Measurements from ENCODE around the gene ACAD9.
"Not testable (repeated sequence)": the region's sequence is repeated elsewhere in the genome, so short reads cannot be mapped to it uniquely, and the experiment has no call there.

The ACAD9 gene

DNA sequence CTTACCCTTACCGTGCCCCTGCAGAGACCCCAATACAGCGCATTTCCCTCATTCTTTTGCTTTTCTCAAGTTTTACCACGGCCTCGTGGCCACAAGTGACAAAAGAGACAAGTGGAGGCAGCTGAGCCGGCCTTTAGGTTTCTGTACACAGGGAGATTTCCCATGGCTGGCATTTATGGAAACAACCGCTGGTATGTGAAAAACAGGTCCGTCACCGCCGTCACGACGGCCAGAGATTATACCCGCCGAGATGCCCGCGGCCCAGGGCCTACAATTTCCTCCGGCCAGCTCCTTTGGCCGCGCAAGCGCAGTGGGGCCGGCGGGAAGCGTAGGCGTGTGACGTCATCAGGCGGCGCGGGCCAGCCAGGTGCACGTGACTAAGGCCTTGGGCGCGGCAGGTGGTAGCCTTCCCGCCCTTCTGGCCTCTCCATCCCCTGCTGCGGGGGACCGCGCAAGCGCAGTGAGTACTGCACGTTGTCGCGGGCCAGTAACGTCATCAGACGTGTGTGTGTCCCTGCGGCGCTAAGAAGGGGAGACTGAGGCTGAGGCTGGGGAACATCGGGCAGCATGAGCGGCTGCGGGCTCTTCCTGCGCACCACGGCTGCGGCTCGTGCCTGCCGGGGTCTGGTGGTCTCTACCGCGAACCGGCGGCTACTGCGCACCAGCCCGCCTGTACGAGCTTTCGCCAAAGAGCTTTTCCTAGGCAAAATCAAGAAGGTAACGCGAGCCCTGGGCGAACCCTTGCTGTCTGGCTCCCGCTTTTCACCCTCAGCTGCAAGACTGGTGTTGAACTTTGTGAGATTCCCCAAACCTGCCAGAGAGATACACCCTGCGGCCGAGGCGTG lies at the start of gene ACAD9:
TSS of gene ACAD9 (plus strand) at position 496 of the 845 bp plus-strand sequence. CDS start at position 568, 72 bp downstream.
- peak; percentile 41 for FAIRE-seq

DNA sequence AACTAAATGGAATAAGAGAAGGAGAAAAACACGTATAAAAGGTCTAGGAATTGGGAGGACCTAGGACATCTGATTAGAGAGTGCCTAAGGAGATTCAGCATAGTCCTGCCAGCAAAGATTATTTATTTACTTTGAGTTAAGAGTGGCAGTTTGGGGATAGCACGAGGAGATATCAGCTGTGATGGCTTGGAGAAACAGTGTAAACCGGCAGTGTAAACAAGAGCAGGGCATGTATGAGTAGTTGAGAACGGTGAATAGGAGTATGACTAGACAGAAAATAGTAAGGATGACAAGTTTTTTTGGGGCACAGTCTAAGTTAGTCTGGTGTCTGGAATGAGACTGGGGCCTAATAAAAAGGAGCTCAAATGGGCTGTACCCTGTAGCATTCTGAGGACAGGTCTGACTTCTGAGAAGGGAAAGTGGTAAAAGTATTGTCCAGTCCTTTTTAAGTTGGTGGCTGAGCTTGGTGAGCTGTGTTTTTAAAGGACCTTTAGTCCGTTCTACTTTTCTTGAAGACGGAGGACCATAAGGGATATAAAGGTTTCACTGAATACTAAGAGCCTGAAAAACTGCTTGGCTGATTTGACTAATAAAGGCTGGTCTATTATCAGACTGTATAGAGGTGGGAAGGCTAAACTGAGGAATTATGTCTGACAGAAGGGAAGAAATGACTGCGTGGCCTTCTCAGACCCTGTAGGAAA lies 49.3 kb upstream of the ACAD9 start:
- FAIRE-seq: not testable (repeated sequence)

DNA sequence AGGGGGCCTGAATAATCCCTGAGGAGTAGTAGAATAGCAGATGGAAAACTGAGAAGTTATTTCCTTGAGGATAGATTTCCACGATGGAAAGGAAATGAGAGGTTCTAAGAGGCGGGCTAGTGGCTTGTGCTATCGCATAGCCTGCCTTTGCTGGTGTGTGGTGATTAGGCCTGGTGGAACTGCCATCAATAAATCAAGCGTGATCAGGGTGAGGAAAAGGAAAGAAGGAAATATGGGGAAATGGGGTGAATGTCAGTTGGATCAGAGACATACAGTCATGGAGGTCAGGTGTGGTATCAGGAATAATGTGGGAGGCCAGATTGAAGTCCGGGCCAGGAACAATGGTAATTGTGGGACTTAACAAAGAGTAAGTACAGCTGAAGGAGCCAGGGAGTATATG lies 48.7 kb upstream of the ACAD9 start:
- not testable (repeated sequence) for FAIRE-seq

DNA sequence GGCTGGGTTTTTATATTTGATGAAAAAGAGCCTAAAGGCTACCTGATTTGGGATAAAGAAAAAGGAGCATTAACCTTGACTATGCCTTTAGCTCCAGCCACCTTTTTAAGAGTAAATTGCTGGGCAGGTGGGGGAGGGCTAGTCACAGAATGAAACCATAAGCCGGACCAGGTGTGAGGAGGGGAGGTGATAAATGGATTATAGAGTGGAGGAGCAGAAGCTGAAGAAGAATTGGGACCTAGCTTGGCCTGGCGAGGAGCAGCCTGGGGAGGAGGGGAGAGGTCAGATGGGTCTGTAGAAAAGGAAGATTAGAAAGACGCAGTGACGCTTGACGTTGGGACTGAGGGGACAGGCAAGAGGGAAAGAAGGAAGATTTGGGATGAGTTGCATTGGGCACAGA lies 46.4 kb upstream of the ACAD9 start:
- FAIRE-seq: not testable (repeated sequence)

DNA sequence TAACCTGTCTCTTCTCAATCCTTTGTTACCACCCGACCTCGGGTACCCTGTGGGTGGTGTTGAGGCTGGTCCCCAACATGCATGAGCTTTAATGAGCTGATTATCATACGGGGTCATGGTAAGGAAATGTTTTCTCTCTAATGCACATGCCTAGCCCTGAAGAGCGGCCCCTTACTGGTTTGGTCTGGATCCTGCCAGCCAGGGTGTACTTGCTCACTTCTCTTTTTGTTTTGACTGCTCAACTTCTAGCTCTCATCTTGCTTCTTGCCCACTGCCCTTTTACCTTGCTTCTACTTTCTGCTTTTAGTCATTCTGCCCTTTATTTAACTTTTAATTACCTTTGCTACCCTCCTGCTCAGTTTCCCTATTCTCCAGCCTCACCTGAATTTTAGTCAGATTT lies 44.3 kb upstream of the ACAD9 start:
- FAIRE-seq: no peak

DNA sequence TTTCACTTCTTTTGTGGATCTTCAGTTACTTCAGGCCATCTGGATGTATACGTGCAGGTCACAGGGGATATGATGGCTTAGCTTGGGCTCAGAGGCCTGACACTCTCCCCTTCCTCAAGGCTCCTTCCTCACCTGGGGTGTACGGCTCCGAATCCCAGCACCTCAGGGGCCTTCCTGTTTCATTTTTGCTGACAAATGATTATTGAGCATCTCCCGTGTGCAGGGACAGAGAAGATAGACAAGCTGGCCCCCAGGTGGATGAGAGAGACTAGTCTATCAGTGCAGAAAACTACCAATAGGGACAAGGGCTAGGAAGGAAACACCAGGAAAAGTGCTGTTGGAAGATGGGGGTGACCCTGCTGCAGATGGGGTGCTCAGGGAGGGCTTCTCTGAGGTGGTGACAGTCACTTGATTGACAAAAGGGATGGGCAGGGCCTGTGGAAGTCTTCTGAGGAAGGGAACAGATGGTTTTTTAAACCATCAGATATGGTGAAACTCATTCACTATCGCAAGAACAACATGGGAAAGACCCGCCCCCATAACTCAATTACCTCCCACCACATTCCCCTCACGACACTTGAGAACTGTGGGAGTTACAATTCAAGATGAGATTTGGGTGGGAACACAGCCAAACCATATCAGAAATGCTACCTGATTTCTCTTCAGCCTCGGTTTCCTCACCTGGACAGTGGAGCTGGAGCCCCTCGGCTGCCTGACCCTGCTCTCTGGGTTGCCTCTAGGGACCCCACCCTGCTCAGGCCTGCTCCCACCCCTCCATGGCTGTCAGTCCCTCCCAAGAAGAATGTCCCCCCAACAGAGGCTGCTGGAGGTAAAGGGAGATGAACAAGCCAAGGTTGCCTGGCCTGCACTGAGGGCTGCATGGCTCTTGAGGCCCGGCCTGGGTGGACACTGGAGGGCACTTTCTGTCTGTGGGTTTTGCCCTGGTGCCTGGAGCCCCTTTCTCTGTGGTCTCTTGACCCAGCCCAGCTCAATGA lies 37.2 kb upstream of the ACAD9 start:
- no peak for FAIRE-seq

DNA sequence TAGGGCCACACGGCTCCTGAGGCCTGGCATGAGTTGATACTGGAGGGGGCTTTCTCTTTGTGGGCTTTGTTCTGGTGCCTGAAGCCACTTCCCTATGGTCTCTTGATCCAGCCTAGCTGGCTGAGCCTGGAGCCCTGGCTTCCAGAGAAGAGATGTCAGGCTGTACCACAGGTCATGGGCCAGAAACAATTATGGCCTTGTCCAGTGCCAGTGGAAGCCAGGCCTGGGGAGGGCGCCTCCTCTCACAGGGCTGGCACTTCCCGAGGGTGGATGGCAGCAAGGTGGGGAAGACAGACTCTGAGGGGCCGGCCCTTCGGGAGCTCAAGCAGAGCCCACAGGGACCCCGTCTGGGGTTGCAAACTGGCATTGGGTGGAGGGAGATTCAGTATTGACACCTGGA lies 34.9 kb upstream of the ACAD9 start:
- no peak for FAIRE-seq

DNA sequence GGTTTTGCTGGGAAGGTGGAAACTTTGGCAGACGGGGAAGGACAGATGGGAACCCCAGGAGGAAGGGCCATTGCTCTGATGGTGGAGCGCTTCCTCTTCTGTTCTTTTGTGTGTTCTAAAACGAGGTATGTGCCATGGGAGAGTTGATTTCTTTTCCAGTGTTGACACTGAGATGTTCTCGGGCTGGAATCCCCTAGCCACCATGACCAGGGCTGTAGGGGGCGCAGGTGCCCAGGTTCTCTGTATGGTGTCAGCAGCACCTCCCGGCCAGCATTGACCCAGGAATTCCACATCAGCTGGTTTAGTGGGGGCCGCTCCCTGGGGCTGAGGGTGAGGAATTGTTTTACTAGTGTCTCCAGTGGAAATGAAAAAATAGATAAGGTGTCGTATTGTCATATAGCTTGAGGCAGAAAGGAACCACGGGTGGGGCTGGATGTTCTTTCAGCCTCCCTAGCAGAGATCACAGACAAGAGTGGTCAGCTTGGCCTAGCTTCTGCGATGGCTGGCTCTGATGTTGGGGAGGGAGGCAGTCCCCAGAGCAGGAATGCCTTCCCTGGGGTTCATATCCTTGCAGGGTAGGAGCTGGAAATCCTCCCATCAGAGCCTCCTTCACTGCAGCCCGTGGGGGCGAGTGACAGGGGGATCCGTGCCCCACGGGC lies 34.2 kb upstream of the ACAD9 start:
- FAIRE-seq: no peak

DNA sequence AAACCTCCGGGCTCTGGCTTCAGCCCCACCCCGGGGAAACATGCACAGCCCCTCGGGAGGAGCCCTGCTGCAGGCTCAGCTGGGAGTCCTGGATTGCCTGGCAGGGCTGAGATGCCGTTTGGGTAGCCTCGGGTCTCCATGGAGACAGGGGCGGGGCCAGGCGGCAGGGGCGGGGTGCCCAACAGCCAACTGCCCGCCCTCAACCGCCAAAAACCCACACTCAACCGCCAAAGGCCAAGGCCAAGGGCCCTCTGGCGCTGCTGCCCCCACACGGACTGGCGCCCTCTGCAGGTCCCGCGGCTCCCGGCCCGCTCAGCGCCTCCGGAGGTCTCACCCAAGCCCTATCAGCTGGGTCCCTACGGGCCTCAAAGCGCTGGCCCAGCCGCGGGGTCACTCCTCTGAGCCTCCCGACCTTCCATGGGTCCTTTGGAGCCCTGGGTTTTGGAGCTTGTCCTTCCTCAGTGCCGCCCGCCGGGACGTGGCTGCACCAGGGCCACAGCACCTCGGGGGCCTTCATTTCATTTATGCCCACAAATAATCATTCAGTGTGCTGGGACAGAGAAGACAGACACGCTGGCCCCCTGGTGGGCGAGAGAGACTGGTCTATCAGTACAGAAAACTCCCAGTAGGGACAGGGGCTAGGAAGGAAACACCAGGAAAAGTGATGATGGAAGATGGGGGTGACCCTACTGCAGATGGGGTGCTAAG lies 33.5 kb upstream of the ACAD9 start:
- FAIRE-seq: no peak

DNA sequence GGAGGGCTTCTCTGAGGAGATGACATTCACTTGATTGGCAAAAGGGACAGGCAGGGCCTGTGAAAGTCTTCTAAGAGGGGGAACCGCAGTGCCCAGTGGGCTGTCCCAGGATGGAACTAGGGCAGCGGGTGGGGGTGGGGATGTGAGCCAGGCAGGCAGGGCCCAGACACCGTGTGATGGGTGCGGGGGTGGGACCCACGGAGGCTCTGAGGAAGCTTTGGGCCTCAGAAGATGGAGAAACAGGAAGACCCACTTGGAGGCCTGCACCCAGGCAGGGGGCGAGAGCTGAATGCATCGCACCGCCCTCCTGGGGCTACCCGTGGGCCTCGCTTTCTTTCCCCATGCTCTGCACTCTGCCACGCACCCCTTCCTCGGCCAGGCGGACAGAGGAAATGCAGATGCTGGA lies 32.9 kb upstream of the ACAD9 start:
- no peak for FAIRE-seq

DNA sequence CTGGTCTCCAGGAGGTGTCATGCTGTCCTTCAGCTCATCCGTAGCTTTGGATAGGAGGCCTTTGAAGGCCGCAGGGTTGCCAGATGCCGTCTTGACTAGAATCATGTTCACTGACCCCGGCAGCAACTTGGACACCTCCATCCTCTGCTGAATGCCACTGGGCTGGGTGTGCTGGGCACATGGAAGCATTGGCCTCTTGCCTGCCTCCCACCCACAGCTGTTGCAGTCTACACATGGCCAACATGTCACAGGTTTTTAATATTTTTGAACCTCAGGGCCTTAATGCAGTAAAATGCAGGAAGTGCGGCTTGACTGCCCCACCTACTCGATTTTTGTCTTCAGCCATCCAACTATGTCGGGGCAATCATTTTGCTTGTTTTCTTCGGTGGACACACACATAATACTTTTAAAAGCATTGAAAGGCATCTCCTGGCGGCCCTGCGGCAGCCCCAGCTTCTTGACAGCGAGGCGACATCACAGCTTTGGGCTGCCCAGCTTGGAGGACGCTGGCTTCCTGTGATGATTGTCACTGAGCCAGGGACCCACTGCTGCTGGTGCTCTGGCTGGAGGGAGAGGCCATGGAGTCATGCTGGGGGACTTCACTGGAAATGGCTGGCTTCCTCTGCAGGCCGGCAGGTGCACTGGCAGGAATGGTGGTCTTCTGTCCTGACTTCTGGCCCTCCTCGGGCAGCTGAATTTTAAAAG lies 31.6 kb upstream of the ACAD9 start:
- no peak for FAIRE-seq

DNA sequence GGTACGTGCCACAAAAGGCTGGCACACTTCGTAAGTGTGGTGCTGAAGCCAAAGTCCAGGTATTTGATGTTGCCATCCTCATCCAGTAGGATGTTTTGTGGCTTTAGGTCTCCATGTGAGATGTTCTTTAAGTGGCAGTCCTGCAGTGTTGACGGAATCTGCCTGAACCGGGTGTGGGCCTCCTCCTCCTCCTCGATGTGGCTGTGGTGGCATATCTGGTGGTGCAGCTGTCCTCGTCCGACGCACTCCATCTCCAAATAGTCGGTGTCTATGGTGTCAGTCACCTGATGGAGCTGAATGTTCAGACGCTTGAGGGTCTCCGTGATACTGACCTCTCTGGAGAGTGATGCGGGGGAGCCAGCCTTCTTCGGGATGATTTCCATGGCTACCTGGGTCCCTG lies 30.5 kb upstream of the ACAD9 start:
- no peak for FAIRE-seq

DNA sequence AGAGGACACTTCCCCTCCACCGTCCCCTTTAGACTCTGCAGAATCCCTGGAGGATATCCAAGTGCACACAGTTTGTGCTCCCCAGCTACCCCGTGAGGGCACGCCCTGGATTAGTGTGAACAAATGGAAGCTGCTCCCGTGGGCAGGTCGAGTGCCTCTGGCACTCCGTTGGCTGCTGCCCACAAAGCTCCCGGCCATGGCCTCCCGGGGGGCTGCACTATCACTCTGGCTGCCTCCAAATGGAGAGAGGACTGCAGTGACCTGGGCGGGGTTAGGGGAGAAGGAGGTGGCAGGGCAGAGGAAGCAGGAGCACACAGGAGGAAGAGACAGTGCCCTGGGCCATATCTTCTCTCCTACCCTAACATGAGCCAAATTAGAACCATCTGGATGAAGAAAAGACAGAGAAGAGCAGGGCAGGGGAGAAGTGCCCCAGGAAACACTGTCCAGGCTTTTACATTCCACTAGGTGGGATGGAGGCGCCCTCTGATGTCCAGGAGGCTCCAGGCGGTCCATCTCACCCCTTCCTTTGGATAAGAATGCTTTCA lies 29.4 kb upstream of the ACAD9 start:
- FAIRE-seq: no peak

DNA sequence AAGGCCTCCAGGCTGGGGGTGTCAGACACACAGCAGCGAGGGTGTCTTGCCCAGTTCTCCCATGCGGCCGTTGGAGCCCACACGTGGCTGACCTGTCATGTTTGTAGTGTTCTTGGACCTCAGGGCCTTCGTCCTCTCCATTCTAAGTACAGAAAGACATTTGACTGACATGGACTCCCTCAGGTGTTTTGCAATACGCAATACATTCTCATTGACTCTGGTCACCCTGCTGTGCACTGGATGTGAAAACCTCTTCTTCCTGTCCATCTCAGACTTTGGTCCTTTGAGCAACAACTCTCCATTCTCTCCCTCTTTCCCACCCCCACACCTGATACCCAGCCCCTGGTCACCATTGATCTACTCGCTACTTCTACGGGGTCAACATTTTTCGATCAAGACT lies 28.9 kb upstream of the ACAD9 start:
- no peak for FAIRE-seq

DNA sequence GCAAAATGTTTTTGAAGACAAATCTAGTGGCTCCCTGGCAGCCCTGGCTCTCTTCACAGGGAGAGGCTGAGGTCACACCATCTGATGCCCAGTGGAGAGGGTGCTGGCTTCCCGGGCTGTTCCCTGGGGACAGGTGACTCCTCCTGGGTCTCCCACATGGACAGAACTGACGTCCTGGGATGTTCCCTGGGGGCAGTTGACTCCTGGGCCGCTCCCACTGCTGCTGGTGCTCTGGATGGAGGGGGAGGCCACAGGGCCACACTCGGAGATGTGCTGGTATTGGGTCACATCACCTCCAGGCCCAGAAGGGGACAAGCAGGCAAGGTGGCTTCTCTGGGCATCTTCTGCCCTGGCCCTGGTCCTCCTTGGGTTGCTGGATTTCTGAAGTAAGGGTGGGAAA lies 27.8 kb upstream of the ACAD9 start:
- FAIRE-seq: no peak

DNA sequence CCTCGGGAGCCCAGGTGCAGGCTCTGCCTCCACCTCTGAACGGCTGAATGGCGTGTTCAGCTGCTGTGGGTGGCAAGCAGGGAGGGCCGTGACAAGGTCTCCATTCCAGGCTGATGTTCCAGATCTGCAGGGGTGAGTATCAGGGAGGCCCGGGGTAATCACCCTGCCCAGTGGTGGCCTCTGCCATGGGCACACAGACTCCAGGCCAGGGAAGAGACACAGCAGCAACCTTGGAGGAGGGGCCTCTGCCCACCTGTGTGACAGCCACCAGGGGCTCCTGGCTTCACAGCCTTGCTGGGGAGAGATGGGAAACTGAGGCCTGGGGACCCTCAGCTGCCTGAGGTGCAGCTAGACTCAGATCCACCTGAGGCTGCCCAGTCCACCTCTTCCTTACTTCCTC lies 25.6 kb upstream of the ACAD9 start:
- FAIRE-seq: no peak

DNA sequence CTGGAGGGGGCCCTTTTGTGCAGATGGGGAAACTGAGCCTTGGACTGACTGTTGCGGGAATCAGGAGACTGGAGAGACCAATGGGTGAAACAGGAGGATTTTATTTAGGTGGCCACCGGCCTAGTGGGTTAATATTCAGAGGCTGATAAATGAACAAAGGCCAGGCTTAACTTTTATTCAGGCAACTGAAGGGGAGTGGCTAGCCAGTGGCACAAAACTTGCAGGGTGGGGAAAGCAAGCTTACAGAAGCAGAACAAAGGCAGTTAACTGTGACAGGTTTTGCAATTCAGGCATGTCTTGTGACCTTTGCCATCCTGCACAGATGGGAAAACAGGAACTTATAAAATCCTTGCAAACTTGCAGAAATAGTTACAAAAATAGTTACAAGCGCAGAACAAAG lies 24.9 kb upstream of the ACAD9 start:
- no peak for FAIRE-seq

DNA sequence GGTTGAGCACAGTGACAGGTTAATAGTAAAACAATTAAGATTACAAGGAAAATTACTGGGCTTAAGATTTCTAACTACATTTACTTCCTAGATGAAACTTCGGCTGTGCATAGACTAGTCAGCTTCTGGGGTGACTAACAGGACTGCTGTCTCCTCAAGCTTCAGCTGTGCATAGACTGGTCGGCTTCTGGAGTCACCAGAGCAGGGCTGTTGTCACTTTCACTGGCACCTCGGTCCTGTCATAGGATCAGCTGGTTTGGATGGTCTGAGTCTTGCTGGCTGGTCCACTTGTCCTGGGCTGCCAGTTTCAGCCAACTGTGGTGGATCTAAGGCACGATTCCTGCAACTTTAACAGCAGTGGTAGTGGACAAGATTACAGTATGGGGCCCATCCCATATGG lies 23.9 kb upstream of the ACAD9 start:
- FAIRE-seq: no peak

DNA sequence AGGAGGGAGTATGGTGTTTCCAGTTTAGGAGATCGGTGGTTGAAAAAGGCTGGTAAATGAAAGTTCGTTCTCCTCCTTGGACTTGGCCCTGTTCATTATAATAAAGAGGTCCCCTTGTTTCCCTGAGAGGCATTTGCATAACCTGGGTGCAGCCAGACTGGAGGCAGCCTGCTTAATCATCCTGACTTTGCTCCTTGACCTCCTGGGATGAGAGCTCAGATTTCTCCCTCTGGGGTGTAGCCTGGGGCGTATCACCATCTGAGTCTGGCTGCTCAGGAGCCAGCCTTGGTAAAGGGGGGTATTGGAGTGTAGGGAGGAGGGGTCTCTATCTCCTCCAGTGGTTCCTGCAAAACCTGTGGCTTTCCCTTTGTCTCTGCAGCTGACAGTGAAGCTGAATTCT lies 21.3 kb upstream of the ACAD9 start:
- FAIRE-seq: no peak

DNA sequence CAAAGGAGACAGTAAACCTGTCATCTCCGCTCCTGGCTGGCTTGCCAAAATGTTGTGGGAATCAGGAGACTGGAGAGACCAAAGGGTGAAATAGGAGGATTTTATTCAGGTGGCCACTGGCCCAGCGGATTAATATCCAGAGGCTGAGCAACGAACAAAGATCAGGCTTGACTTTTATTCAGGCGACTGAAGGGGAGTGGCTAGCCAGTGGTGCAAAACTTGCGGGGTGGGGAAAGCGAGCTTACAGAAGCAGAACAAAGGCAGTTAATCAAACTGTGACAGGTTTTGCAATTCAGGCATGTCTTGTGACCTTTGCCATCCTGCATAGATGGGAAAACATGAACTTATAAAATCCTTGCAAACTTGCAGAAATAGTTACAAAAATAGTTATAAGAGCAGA lies 19.8 kb upstream of the ACAD9 start:
- FAIRE-seq: no peak

DNA sequence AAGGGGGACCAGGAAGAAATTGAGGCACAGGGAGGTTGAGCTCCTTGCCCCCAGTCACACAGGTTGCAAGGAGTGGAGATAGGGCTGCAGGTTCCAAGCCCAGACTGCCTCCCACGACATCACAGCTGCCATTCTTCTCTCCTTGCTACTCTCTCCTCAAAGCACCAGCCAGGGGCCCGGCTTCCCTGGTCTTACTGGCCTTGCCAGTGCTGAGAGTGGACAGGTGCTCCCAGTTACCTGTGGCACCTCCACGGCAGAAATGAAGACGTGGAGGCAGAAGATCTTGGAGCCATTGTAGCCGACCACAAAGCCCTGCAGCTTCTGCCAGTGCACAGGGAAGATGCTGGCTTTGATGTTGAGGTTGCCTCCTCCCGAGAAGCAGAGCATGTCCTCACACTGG lies 17.9 kb upstream of the ACAD9 start:
- FAIRE-seq: no peak

All from islet of Langerhans (tissue), 1 donor.